Adipocyte (in vitro differentiated cells): ENCODE measurements around the gene RIC8A.

ENCODE experiments used
- DNase-seq: peaks from one replicate; pipeline ENCODE4 v3.0.0-alpha.2; 2015; ENCODE audit warnings: low read depth
- H3K27me3 ChIP-seq: replicated peaks from 2 replicates; pipeline ENCODE4 v1.7.0; 2013; ENCODE audit warnings: mild to moderate bottlenecking, low read length, moderate library complexity; ENCODE audit not compliant: control insufficient read depth, insufficient read depth
- H3K36me3 ChIP-seq: 2 replicates; pipeline ENCODE4 v1.7.0; 2013; ENCODE audit warnings: low read length, mild to moderate bottlenecking, moderate library complexity; ENCODE audit not compliant: control insufficient read depth, insufficient read depth, severe bottlenecking
- H3K4me1 ChIP-seq: 2 replicates; pipeline ENCODE4 v1.7.0; 2013; ENCODE audit warnings: mild to moderate bottlenecking, low read length, moderate library complexity; ENCODE audit not compliant: control insufficient read depth, insufficient read depth
- H3K4me3 ChIP-seq: 2 replicates; pipeline ENCODE4 v1.7.0; 2013; ENCODE audit warnings: mild to moderate bottlenecking, low read length, moderate library complexity
- H3K9ac ChIP-seq: 2 replicates; pipeline ENCODE4 v1.7.0; 2013; ENCODE audit warnings: mild to moderate bottlenecking, low read length, moderate library complexity
- H3K9me3 ChIP-seq: 2 replicates; pipeline ENCODE4 v1.7.0; 2013; ENCODE audit warnings: mild to moderate bottlenecking, low read length, moderate library complexity; ENCODE audit not compliant: control insufficient read depth

RIC8A gene

DNA sequence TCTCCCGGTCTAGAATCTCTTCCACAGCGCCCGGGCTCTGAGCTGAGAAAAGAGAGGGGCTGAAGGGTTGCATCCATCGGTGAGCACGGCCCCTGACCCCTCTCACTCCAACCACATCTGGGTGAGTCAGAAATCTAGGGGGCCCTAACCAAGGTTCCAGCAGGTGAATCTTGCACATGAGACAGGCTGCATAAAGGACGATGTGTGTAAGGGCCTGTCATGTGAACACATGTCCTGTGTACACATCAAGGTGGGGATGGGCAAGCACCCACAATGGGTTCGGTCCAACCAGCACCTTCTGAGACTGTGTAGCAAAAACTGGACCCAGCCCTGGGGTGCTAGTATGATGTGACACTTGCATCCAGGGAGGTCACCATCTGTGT, 1.5 kb upstream of the RIC8A start:
- peak overlapping the region; percentile 99 for H3K4me3 ChIP-seq
- H3K27me3 ChIP-seq: no peaks in the 10 kb centered on the region
- H3K9ac ChIP-seq: peak overlapping the region; percentile 100
- DNase-seq: no peak
- peaks cover 48% of the 10 kb centered on the region for H3K4me1 ChIP-seq
- no peaks in the 10 kb centered on the region for H3K9me3 ChIP-seq
- H3K36me3 ChIP-seq: peaks cover 45% of the 10 kb centered on the region

DNA sequence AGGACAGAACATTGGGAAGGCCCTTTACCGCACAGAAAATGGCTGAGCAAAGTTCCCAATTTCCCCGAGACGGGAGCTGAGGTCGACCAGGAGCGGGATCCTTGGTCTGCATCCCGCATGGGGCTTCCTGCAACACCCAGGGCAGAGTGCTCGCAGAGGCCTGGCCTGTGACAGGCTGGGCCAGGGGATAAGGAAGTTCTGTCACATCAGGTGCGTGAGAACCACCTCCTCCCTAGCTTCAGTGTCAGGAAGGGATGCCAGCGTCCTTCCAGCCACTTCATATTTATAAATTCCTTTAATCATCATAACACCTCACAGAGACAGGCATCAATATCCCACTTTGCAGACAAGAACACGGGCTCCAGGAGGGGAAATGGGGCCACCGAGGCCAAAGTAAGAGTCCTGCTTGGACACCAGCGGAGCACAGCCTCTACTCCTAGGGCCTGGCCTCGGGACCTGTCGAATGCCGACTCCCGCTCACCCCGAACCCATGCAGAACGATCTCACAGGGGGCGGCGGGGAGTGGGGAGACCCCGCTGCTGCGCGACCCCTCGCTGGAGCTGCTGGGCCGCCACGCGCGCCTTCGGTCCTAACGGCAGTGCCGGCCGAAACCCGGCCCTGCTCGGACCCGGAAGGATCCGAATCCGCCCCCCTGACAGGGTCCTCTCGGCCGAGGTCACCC, 841 bp upstream of the RIC8A start:
- H3K4me1 ChIP-seq: peaks cover 52% of the 10 kb centered on the region
- peak overlapping the region; percentile 100 for H3K9ac ChIP-seq
- DNase-seq: peak; percentile 53
- no peaks in the 10 kb centered on the region for H3K27me3 ChIP-seq
- H3K9me3 ChIP-seq: no peaks in the 10 kb centered on the region
- H3K36me3 ChIP-seq: peaks cover 49% of the 10 kb centered on the region
- peak overlapping the region; percentile 99 for H3K4me3 ChIP-seq

DNA sequence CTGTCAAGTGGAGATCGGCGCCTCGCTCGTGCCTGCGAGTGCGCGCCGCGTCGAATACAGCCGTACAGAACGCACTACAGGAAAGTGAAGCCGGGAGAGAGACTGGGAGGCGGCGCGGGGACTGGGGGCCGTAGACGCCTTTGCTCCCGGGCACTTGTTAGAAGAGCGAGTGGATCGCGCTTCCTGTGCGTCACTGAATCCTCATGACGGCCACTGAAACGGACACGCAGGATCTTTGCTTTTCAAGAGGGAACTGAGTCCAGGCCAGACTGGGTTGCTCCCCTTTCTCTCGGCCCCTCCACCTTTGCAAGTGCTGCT, 314 bp downstream of the RIC8A start:
- Histone ChIP-seq H3K4me1 (peaks cover 52% of the 10 kb centered on the region), H3K4me3 (peak overlapping the region; percentile 99), H3K9me3 (no peaks in the 10 kb centered on the region), H3K36me3 (peaks cover 61% of the 10 kb centered on the region), H3K27me3 (no peaks in the 10 kb centered on the region), H3K9ac (peak overlapping the region; percentile 100)
- DNase-seq: peak; percentile 79

DNA sequence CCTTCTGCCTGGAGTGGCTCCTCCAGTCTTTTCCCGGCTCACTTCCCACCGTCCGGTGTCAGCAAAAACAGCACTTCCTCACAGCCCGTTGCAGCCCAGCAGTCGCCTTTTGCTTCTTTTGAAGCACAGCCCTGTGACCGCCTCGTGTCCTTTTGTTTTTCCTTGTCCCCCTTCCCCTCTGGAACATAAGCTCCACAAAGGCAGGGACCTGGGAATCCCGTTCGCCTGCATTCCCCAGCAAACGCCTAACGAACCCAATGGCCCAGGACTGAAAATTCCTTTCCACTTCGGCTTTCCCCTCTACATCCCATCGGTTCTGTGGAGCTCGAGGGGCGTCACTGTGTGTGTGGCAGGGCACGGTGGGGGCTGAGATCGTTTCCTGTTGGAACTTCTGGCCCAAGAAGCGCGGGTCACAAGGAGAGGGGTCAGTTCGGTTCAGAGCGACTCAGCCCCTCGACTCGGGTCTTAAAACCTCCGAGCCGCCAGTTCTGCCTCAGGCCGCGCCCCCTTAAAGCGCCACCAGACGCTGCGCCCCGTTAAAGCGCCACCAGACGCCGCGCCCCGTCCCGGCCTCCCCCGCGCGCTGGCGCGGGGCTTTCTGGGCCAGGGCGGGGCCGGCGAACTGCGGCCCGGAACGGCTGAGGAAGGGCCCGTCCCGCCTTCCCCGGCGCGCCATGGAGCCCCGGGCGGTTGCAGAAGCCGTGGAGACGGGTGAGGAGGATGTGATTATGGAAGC, 841 bp downstream of the RIC8A start:
- H3K4me1 ChIP-seq: peaks cover 50% of the 10 kb centered on the region
- DNase-seq: peak; percentile 92
- no peaks in the 10 kb centered on the region for H3K9me3 ChIP-seq
- peak overlapping the region; percentile 99 for H3K4me3 ChIP-seq
- peak overlapping the region; percentile 100 for H3K9ac ChIP-seq
- H3K27me3 ChIP-seq: no peaks in the 10 kb centered on the region
- H3K36me3 ChIP-seq: peaks cover 61% of the 10 kb centered on the region

DNA sequence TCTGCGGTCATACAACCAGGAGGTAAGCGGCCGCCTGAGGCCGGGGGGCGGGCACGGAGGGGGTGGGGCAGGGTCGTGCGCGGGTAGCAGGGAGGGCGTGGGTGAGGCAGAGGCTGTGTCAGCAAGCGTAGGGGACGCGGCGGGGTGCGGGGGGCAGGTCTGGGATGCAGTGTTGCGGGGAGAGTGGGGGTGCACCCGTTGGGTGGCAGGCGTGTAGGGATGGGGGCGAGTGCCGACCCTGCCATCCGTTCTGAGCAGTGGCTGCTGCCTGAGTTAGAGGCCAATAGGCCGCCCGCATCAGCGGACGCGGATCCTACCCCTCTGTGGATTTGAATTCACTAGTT, 1.4 kb downstream of the RIC8A start:
- H3K4me3 ChIP-seq: peak overlapping the region; percentile 99
- H3K27me3 ChIP-seq: no peaks in the 10 kb centered on the region
- no peaks in the 10 kb centered on the region for H3K9me3 ChIP-seq
- no peak for DNase-seq
- peaks cover 60% of the 10 kb centered on the region for H3K36me3 ChIP-seq
- H3K9ac ChIP-seq: peak overlapping the region; percentile 100
- H3K4me1 ChIP-seq: peaks cover 45% of the 10 kb centered on the region

DNA sequence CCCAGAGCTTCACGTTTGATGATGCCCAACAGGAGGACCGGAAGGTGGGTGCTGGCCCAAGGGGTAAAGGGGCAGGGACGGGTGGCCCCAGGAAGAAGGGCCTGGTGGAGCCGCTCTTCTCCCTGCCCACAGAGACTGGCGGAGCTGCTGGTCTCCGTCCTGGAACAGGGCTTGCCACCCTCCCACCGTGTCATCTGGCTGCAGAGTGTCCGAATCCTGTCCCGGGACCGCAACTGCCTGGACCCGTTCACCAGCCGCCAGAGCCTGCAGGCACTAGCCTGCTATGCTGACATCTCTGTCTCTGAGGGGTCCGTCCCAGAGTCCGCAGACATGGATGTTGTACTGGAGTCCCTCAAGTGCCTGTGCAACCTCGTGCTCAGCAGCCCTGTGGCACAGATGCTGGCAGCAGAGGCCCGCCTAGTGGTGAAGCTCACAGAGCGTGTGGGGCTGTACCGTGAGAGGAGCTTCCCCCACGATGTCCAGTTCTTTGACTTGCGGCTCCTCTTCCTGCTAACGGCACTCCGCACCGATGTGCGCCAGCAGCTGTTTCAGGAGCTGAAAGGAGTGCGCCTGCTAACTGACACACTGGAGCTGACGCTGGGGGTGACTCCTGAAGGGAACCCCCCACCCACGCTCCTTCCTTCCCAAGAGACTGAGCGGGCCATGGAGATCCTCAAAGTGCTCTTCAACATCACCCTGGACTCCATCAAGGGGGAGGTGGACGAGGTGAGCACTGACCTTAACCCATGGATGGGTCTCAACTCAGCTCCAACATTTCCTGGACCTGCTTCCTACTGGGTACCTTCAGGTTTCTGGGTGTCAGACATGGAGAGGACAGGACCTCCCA, 2.0 kb downstream of the RIC8A start:
- peaks cover 60% of the 10 kb centered on the region for H3K36me3 ChIP-seq
- H3K9me3 ChIP-seq: no peaks in the 10 kb centered on the region
- peaks cover 38% of the 10 kb centered on the region for H3K4me1 ChIP-seq
- no peaks in the 10 kb centered on the region for H3K27me3 ChIP-seq
- H3K4me3 ChIP-seq: peak overlapping the region; percentile 99
- peak; percentile 12 for DNase-seq
- H3K9ac ChIP-seq: peak overlapping the region; percentile 100

DNA sequence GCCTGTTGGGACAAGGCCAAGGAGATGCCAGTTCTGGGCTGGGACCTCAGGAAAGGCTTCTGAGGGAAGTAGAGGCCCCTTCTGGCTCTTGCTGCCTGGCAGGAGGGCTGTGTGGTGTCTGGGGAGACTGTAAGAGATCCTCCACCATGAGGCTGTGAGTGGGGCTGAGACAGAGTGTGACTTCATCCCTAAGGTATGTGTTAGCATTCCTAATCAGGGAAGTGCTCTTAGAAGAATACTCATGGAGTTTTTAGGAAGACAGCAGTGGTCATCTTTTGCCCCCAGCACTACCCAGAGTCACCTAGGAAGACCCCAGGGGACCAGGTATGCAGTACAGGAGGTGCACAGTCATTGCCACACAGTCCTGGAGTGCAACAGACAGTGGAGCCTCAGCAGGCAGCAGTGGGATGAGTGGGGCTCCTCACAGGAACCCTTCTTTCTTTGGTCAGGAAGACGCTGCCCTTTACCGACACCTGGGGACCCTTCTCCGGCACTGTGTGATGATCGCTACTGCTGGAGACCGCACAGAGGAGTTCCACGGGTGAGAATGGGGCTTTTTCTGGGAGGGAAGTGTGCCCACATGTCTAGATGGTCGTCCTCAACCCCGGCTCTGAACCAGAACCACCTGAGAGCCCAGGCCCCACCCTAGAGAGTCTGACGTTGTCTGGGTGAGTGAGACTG, 2.8 kb downstream of the RIC8A start:
- peaks cover 33% of the 10 kb centered on the region for H3K4me1 ChIP-seq
- DNase-seq: peak; percentile 66
- H3K4me3 ChIP-seq: peak overlapping the region; percentile 99
- H3K9me3 ChIP-seq: no peaks in the 10 kb centered on the region
- peak overlapping the region; percentile 100 for H3K9ac ChIP-seq
- H3K27me3 ChIP-seq: no peaks in the 10 kb centered on the region
- H3K36me3 ChIP-seq: peaks cover 58% of the 10 kb centered on the region

DNA sequence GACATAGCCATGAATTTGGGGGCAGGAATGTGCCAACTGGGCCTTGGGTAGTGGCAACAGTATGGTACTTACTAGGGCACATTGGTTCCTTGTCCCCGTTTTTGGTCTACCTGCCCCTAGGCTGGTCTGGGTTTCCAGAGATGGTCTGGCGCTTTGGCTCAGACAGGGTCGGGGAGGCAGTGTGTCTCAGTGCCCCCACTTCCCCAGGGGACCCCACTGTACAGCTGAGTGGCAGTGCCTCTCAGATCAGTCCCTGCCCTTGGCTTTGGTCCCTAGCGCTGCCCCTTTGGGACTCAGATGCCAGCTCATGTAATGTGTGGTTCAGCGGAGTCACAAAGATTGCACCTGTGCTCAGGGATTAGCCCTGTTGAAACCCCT, 3.3 kb downstream of the RIC8A start:
- no peaks in the 10 kb centered on the region for H3K9me3 ChIP-seq
- H3K4me1 ChIP-seq: peaks cover 28% of the 10 kb centered on the region
- peaks cover 59% of the 10 kb centered on the region for H3K36me3 ChIP-seq
- H3K9ac ChIP-seq: peak overlapping the region; percentile 100
- no peaks in the 10 kb centered on the region for H3K27me3 ChIP-seq
- H3K4me3 ChIP-seq: peak overlapping the region; percentile 99
- no peak for DNase-seq

DNA sequence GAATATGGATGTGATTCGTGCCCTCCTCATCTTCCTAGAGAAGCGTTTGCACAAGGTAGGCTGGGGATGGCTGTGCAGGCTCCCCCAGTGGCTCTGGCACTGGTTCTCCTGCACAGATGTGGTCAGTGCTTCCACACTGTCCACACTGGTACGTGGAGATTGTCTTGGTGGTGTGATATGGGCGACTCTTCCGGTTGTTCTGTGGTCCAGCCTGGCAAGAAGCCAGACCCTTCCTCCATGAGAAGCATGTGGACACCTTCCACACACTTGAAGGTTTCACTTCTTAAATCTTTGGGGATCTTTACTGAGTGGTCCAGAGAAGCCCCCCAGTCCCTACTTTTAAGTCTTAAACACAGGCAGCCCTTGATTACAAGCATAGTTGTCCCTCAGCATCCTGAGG, 3.8 kb downstream of the RIC8A start:
- H3K4me3 ChIP-seq: no peak overlapping the region
- no peak for DNase-seq
- H3K9ac ChIP-seq: peak overlapping the region; percentile 100
- H3K36me3 ChIP-seq: peaks cover 64% of the 10 kb centered on the region
- H3K27me3 ChIP-seq: no peaks in the 10 kb centered on the region
- H3K4me1 ChIP-seq: peaks cover 23% of the 10 kb centered on the region
- no peaks in the 10 kb centered on the region for H3K9me3 ChIP-seq

DNA sequence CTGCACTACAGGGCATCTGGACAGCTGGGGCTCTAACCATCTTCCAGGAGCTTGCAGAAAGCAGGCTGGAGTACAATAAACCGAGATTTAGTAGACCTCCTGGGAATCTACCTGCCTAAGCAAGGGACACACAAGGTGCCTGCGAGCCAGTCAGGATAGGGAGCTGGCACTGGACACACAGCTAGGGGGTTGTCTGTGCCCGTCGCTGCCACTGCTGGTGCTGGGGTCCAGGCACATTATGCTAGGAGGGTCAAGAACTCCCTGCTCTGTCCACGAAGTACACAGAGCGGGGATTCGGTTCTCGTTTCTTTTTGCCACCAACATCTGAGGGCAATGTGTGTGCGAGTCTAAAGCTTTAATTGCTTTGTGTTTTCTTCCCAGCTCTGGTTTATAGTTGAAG, 4.2 kb downstream of the RIC8A start:
- no peak overlapping the region for H3K9ac ChIP-seq
- no peaks in the 10 kb centered on the region for H3K9me3 ChIP-seq
- no peaks in the 10 kb centered on the region for H3K27me3 ChIP-seq
- no peak overlapping the region for H3K4me3 ChIP-seq
- peaks cover 21% of the 10 kb centered on the region for H3K4me1 ChIP-seq
- DNase-seq: no peak
- peaks cover 68% of the 10 kb centered on the region for H3K36me3 ChIP-seq
